Stimulated activated CD4-positive, alpha-beta T cell treated with anti-CD3 and anti-CD28 coated beads, TNF-alpha, amount 100 ng/mL, for 4 hours (primary cell): Measurements from ENCODE around the gene TMEM242.
A peak's percentile ranks its signal among the peaks of the same experiment; 100 is the strongest.

Experiments
- DNase-seq, 3 experiments: peaks; one replicate each; pipeline ENCODE4 v3.0.0-alpha.2; 2020; ENCODE audit warnings: low read depth in 3 of 3

TMEM242 gene

GRCh38 chr6:157288575-157288974, 34.7 kb downstream of the TMEM242 start:
- no peak for DNase-seq

DNA sequence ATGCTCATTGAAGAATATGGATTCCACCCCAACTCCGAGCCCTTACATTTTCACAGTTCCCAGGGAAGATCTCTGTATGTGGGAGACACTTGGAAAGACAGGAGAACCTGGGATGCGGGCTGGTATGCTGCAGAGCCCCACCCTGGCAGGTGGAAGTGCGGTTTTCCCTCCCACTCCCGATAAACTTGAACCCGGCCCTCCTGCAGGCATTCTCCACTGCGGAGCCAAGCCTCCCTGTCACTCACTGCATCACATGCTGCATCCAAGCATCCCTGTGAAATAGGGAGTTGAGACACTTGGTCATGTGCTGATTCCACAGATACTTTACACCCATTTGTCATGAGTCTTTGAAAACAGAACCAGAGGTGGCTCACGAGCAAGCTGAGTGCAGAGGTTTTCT, 35.4 kb downstream of the TMEM242 start:
- no peak for DNase-seq

GRCh38 chr6:157287247-157287850, 36.0 kb downstream of the TMEM242 start:
- no peak for DNase-seq

GRCh38 chr6:157285422-157285779, 37.9 kb downstream of the TMEM242 start:
- no peak for DNase-seq

DNA sequence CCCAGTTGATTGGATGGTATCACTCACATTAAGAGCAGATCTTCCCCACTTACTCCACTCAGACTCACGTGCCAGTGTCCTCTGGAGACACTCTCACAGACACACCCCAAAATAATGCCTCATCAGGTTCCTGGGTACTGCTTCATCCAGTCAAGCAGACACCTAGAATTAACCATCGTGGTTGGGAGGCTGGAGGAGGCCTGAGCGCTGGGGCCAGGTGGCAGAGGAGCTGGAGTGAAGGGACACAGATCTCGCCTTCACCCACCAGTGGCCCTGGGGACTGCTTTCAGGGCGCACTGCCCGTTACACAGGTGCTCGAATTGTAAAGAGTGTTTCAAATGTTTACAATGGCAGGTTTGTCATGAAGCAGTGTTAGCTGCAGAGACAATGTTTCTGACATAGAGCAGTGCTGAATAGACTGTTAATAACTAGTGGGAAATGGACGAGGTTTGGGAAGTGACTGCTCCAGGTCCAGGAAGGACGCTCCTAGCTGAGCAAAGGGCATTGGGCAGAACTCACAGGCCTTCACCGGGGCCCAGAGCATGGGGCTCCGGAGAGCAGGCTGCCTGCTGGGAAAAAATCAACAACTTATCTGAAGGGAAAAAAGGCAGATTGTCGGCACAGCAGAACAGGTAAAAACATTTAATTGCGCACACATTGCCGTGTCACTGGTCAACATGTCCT, 38.4 kb downstream of the TMEM242 start:
- no peak for DNase-seq

GRCh38 chr6:157283900-157284737, 39.2 kb downstream of the TMEM242 start:
- DNase-seq = no peak

GRCh38 chr6:157283330-157283898, 39.9 kb downstream of the TMEM242 start:
- DNase-seq = no peak

DNA sequence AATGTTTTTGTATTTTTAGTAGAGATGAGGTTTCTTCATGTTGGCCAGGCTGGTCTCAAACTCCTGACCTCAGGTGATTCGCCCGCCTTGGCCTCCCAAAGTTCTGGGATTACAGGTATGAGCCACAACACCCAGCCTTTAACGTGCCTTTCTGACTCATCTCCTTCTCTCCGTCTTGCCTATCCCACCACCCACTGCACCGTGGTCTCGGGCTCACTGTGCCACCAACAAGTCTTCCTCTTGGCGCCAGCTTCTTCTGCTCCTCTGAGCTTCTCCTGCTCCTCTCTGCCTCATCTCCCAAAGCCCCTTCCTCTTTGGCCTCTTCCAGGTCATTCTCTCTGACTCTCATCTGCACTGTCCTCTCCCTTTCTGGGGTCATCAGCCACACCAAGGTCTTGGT, 41.0 kb downstream of the TMEM242 start:
- no peak for DNase-seq

DNA sequence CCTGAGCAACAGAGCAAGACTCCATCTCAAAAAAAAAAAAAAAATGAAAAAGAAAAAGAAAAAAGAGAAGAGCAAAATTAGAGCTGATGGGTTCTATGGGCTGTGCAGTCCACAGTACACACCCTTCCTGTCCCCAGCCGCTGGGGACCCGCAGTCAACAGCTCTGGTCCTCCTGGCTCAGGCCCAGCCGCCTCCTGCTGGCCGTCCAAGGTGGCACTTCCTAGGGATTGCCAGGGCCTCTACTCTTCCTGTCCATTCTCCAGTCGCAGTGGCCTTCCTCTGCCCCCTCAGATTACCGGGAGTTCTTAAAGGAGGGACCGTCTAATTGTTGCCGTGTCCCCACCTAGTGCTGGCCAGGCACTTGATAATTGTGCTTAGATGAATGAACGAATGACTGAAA, 41.7 kb downstream of the TMEM242 start:
- DNase-seq = no peak

DNA sequence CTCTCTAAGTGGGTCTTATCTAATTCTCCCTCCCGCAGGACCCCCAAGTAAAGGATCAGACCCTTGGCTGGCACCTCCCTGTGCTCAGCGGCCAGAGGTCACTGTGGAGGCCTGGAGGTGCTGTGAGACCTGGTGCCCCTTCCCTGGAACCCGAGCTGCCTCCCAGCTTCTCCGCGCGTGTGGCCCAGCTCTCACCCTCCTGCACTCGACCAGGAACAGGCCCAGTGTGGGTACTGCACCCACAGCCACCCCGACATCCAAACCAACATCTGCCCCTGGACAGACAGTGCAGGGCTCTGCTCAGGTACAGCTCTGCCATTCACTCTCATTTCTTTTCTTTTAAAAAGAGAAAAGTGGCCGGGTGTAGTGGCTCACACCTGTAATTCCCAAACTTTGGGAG, 42.4 kb downstream of the TMEM242 start:
- DNase-seq = no peak

DNA sequence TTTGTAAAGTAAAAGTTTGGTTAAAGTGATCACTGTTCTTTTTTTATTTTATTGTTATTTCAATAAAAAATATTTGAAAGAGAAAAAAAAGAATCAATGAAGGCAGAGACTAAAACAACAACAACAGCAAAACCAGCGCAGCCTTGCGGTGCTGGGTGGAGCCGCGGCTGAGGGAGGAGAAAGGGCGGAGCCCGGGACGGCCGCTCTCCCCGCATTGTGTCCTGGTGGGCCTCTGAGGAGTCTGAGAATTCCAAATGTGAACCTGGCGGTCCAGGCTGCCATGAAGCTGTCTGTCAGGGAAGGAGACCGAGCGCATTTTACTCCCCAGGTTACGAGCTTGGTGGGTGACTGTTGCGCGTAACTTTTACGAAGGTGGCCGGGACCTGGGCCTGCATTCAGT, 43.2 kb downstream of the TMEM242 start:
- no peak for DNase-seq

- DNase-seq = no peak
Observed at GRCh38 chr6:157278171-157278570, 45.1 kb downstream of the TMEM242 start.

DNA sequence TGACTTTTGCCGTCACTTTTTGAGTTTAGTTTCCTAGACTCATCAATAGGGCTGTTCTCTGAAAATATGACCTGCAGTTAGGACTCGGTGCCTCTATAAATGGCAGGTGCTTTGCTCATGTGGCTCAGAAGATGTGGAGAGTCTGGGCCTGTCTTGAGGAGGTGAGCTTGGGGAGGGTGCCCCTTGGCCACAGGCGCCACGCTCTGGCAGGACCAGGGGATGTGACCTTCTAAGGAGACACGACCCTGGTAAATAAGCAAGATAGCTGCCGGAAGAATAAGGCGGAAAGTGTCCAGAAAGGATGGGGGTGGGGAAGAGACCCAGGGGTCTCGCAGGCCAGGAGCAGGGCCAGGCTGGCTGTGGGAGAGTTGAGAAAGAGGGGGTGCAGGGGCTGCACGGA, 46.6 kb downstream of the TMEM242 start:
- no peak for DNase-seq

DNA sequence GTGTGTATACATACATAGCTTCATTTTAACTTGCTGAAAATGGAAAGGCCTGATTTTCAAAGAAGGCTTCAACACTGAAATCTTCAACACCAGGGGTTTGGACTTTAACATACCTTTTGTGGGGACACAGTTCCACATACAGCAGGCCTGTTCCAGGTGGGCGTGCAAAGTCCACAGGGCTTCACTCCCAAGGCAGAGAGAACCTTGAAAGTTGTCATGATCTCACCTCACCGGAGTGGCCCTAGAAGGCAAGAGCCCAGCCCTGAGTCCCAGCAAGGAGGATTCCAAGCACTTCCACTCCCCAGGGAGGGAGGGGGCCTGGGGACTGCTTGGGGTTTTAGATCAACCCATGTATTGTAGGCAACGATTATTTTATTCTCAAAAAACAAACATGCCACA, 47.2 kb downstream of the TMEM242 start:
- DNase-seq = no peak

DNA sequence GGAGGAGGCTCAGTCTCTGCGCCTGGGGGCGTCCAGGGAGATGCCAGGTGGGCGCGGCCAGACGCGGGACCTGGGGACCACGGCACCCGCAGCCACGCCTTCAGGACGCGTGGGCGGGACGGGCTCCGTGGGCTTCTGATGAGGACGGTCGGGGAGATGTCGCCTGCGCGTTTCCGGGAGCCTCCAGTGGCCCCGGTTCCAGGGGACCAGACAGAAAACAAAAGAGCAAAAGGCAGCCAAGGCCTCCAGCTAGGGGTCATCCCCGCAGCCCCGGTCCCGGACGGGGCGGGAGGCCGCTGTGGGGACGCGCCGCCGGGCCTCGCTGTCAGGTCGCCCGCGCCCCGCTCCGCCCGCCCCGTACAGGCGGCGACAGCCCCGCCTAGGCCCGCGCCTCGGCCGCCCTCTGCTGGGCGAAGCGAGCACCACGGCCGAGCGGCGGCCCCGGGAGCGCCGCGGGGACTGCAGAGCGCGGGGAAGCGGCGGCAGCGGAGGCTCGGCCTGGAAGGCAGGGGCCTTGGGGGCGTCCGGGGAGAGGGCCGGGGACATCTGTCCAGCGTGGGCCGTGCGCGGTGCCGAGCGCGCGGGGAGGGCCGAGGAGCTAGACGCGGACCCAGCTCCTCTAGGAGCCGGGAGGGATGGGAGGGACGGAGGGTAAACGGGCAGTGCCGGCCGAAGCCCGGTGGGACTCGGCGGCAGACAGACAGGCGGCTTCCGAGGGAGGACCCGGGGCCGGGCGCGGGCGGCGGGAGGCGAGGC, 48.7 kb downstream of the TMEM242 start:
- DNase-seq = peak; percentile 69 to 73 (median 73)

DNA sequence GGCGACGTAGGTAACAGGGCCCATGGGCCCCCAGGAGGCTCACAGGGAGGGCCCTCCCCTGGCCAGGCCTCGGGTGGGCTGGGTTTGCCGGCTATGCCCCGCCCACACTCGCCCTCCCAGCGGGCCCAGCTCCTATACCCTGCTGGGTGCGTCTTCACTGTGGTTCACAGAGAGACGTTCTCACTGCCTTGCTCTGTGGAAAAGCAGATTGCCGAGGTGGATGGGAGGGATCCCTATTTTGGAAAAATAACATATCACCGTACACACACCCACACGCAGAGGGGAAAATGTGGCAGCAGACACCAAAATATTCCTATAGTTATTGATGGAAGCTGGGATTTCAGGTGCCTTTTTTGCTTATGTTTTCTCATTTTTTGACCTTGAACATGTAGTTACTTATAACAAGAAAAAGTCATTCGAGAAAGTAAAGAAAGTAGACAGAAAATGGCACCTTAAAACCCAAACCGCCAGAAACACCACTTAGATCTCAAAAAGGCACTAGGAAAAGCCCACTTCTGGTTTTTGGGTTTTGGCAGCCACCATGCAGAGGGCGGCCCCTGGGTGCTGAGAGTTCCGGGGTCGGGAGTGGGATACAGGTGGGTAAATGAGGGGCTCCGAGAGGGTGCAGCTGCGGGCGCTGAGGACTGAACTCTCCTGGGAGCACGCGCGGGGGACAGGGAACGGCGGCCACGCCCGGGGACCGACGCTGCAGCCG, 49.4 kb downstream of the TMEM242 start:
- DNase-seq = peak; percentile 47 to 52 (median 49)

DNA sequence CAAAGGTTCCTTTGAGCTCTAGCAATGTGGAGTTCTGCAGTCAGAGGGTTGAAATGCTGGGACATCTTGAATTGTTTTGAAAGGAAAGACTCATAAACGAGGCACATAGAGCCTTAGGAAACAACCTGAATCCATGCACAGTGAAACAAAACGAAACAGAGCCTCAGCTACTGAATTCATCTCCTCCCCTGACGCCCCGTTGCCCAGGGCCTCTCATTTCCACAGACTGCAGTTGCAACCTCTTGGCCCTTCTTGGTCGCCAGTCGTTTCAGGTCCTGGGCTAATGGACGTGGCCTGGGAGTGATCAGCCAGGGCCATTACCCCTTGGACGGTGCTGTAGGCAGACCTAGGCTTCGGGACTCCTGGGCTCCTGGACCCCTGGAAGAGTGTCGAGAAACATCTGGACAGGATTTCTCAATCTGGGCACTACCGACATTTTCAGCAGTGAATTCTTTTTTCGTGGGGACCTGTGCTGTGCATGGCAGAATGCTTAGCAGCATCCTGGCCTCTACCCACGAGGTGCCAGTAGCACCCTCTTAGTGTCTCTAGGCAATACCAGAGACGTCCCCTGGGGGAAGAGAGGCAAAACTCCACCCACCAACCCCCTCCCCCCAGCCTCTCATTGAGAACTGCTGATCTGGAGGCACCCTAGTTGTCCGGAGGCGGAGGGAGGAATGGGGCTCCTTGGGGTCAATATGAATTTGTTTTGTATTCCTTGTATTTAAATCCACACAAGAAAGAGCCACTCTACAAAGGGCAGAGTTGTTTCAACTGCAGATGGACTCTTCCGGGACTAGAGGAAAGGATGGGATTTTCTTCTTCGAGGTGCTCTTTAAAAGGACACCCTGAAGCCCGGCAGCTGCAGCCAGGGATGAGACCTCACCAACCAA, 50.2 kb downstream of the TMEM242 start:
- DNase-seq = no peak

- no peak for DNase-seq
Observed at GRCh38 chr6:157272372-157272771, 50.9 kb downstream of the TMEM242 start.

DNA sequence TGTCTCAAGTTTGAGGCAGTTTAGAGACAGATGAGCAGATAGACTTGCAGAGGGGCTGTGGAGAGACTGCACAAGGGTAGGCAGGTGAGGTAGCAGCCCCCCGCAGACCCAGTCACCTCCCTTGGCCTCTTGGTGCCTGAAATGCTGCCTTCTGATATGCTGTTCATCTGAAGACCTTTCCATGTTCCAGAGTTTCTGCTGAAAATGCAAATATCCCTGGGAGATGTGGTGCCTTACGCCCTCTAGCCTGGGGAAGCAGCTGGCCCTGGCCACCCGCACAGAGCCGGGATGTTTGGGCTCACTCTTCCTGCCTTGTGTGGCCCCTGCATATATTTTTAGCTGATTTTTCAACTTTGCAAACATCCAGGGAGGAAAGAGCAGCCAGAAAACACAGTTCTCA, 51.4 kb downstream of the TMEM242 start:
- DNase-seq = no peak

- no peak for DNase-seq
Observed at GRCh38 chr6:157271441-157271840, 51.9 kb downstream of the TMEM242 start.
